Right renal pelvis (tissue), 4 donors: ENCODE data around the gene TXNDC5. TPM values are rescaled to one million over a fixed set of nuclear protein-coding genes. Genes with fewer than 3 reads are reported as not detected.

Experiments
- DNase-seq, 4 donors: peaks; one replicate each; pipeline ENCODE4 v3.0.0-alpha.2; 2013; ENCODE audit warnings: low read depth in 4 of 4, low spot score in 3 of 4, missing footprints in 1 of 4
- polyA plus RNA-seq, 4 donors: library from polyadenylated mRNA; unstranded; fragments of 120-200 nt; gene quantifications; one replicate each; pipeline ENCODE4 v1.2.1, GENCODE V29; 2013; ENCODE audit not compliant: insufficient read length in 4 of 4

The TXNDC5 gene
- polyA plus RNA-seq, 4 donors: 96.2 to 106 (median 101) TPM

DNA sequence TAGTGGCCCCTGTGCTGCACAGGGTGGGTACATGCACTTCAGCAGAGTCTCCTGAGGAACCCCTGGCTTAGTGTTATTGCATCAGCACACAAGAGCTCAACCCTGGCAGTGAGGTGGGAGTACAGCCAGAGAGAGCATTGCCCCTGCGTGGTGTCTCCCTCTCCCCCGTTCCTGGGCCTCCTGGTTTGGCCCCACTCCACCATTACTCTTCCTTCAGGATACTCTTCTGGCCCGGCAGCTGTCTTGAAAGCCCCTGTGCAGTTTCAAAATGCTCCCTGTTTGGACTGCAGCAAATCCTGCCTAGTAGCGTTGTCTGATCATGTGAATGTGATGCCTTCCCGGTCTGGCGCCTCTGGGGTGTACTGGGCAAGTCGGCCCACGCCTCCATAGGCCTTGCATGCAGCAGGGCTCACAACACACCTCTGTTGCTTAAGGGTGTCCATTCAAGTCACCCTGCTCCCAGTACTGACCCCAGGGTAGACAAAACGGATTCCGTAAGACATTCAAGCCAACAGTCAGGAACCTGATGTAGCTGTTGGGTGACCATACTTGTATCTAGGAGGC is 32.1 kb downstream of the TXNDC5 start:
- no peak for DNase-seq

DNA sequence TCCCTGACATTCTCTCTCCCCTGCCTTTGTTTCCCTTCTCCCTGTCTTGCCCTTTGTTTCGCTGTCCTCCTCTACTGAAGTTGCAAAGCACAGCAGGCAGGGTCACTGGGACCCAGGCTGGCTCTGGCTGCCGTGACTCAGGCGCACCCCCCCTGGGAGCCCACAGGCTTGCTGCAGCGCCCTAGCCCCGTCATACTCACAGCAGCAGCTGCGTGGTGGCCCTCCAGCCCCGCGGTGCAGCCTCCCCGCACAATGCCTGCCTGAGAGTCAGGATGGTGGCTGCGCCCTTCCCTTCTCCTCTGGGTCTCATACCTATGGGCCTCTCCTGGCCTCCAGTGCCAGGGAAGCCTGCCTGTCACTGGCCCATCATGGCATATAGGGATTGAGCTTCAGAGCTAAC is 41.7 kb downstream of the TXNDC5 start:
- no peak for DNase-seq

DNA sequence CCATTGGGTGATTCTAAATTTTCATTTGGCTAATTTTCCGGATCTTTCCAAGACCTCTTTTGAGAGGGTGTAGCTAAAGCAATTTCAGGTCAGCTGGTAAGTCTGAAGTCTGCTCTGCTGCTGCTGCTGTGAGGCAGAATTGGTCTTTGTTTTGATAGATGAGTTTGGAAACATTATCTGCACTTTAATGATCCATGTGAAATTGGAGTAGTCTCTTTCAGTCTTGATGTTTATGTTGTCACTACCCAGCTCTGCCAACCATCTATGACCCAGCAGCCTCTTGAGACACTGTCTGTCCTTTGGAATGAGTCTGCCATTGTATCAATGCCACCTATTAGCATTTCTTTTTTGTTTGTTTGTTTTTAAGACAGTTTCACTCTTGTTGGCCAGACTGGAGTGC is 44.1 kb downstream of the TXNDC5 start:
- DNase-seq: peak in 1 of 4 donors; percentile 28

DNA sequence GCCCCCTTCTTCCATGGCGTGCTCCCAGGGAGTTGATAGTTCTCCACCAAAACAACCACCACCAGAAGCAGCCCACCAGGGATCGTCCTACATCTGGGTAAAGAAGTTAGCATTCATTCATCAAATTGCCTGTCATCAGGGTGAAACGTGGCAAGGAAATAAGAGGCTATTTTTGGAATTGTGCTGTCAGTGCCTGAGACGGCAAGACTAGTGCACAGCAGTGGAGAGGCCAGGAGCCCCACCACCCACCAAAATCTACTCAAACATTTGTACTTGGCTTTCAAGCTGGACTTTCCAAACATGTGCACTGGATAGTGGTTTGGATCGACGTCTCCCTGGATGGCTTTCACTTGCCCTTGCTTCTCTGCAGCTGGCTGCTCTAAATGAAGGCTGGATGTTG is 44.8 kb downstream of the TXNDC5 start:
- DNase-seq: no peak

DNA sequence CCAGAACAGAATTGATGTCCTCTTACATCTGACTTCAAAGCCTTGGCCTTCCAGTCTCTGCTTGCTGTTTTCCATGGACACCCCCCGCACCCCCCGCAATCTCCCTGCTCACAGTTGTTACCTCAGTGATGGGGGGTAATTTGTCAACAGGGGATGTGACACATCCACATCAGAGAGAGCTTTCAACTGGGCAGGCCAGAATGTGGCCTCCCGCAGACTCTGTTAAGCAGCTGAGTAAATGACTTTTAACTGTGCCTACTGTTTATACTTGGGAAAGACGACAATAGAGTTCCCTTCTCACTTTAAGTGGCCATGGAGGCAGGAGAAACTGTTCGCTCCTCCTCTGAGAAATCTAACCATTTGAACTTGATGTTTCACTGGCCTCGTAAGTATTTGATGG is 51.0 kb downstream of the TXNDC5 start:
- no peak for DNase-seq

DNA sequence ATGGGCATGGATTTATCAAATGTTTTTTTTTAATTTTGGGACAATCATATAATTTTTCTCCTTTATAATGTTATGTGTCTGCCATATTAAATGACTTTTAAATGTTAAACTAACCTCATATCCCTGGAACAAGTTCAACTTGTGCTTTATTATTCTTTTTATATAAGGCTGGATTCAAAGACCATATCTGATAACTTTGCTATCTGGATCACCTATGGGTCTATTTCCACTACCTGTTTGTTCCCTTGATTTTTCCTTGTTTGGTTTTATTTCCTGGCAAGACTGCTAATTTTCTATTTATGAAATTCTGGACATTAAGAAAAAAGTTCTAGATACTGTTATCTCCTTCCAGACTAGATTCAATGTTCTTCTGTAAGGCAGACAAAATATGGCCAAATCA is 58.8 kb downstream of the TXNDC5 start:
- no peak for DNase-seq

DNA sequence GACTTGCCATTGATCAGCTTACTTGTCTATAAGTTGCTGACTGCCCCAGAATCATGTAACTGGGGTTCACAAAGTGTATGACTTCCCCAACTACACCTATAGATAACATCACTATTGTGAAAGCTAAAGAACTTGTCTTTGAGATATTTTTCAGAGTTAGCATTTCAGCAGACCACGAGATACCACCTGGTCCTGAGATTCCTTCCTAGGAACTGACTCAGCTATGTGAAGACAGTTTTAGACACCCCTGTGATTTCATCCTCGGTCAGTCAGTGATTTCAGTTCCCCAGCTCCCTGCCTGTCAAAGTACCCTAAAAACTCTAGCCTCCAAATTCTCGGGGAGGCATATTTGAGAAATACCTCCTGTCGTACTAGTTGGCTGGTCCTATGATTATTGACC is 62.4 kb downstream of the TXNDC5 start:
- DNase-seq: no peak

DNA sequence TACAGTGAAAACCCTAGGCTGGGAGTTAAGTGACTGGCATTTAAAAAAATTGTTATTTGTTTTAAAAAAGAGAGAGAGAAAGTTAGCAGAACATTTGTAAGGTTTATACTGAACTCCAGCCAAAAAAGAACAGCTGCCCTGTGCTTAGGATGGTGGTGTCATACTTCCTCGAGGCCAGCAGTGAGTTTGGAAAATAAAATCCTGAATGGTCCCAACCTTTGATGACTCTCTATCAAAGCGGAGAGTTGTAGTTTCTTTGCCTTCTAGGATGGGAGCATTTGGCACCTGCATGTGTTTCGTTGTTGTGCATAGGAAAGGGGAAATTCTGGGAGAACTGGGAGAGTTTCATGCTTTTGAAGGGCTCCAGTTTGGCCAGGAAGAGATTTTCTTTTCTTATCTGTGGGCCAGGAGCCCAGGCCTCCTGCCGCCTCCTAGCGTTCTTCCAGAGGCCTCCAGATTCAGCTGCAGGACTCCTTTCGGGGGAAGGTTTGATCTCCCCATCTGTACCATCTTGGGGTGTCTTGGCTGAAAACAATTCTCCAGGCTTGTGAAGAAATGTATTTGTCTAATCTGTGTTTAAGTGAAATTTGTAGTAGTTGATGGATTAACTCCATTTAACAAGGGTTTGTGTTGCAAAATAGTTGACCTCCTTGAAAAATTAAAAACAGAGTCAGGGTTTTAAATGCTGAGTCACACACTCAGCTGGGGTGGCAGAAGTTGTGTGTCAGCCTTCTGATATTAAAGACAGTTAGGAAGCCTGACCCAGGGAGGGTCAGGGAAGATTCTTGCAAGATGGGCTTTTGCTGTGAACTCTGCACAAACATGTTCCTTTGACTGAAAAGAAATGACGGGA is 63.4 kb downstream of the TXNDC5 start:
- no peak for DNase-seq

DNA sequence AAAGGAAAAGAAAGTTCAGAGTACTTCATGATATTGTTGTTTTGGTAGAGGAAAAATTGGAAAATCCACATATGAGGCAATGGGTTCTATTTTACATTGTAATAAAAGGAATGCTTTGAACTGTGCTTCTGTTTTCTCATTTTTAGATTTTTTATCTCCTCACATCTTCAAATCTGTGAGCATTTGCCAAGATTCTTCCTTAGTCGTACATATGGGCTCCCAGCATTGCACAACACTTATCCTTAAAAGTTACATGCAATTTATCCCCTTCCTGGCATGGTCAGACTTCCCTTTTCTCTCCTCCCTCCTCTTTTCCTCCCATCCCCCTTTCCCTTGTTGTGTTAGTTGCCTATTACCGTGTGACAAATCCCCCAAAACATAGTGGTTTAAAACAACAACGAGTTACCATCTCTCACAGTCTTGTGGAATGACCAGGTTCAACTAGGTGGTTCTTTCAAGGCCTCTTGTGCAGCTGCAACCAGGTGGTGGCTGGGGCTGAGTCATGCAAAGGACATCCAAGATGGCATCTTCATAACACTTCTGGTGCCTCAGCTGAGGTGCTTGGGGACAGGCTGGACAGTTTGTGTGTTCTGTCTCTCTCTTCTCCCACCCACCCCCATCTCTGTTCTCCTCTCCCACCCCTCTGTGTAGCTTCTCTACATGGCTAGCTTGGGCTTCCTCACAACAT is 68.7 kb downstream of the TXNDC5 start:
- no peak for DNase-seq

DNA sequence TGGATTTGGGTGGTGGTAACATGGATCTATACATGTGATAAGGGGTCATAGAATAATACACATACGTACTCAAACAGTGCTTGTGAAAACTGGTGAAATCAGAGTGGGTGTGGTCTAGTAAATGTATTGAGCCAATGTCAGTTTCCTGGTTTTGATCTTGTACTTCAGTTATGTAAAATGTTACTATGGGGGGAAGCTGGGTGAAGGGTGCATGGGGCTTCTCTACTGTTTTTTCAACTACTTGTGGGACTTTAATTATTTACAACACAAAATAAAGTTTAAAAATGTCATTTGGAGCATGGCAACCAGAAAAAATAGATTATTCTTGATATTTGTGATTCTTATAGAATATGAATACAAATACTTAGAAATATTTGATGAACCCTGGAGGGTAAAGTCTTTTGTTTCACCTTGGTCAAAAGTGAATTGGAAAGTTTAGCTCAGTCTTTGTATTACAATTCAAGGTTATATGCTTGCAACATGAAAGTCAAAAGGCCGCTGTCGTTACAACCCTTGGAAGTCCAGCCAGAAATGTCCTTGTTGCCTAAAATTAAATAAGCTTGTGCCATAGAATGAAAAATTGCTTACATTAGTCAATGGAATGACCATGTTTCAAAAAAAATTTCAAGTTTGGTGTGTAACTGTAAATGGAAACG is 74.1 kb downstream of the TXNDC5 start:
- DNase-seq: no peak

DNA sequence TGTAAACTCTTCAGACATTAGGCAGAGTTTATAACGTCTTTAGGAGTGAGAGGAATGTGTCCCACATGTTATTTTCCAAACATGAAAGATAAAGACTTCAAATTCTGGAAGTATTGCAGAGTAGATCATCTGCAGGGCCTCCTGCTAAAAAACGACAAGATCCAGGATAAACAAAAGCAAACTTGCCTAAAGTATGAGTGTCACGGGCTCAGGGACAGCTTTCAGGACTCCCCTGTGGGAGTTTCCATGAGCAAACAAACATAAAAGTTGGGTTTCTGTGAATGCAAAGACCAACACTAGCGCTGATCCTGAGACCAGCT is 76.9 kb downstream of the TXNDC5 start:
- peak in 1 of 4 donors; percentile 7 for DNase-seq

DNA sequence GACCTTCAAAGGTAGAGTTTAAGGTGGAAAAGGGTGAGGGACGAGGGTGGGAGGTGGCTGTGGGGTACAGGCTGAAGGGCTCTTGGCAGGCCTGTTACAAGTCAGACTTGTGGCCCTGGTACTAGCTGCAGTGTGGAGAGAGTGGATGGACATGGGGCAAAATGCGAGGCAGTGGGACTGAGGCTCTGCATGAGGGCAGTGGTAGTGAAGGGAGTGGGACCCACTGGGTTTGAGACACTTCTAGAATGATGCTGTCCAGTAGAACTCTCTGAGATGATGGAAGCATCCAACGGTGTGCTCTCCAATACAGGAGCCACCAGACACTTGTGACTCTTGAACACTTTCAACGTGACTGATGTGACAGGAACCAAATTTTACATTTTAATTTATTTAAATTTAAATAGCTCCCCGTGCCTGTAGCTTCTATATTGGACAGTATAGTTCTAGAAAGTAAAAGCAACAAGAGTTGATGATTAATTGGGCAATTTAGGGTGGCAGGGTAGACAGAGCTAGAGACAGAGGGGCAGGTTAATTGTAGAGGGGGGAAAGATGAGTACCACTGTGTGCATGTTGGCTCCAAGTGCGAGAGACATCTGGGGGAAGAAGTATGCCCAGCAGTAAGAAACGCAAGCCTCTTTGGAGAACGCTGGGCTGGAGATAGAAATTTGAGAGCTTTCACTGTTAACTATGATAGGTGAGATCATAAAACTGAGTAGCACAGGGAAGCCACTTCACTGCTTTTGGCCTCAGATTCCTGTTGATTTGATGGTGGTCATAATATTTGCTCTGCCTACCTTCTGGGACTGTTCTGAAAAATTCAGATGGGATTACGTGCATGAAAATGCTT is 77.5 kb downstream of the TXNDC5 start:
- DNase-seq: no peak

Other genes with a start within 250 kb of the TXNDC5 start
- 1 to 10 TPM; 7.4 to 8.7 (median 7.6) TPM for gene BMP6, start 184.7 kb downstream of the TXNDC5 start, polyA plus RNA-seq
- gene BLOC1S5, start 153.6 kb upstream of the TXNDC5 start, polyA plus RNA-seq: 10 to 100 TPM; 29.7 to 38.9 (median 38.1) TPM
- gene EEF1E1, start 191.8 kb upstream of the TXNDC5 start, polyA plus RNA-seq: 10 to 100 TPM; 53.0 to 66.1 (median 65.0) TPM